Cerebellar nuclear complex (tissue), 1 donor: ENCODE data around the gene LHX5.
"Not testable (repeated sequence)": the region's sequence is repeated elsewhere in the genome, so short reads cannot be mapped to it uniquely, and the experiment has no call there.

Experiments
- DNase-seq, 2 experiments: peaks; one replicate each; lab custom pipeline; 2025; lab: John Stamatoyannopoulos, UW

Gene LHX5

DNA sequence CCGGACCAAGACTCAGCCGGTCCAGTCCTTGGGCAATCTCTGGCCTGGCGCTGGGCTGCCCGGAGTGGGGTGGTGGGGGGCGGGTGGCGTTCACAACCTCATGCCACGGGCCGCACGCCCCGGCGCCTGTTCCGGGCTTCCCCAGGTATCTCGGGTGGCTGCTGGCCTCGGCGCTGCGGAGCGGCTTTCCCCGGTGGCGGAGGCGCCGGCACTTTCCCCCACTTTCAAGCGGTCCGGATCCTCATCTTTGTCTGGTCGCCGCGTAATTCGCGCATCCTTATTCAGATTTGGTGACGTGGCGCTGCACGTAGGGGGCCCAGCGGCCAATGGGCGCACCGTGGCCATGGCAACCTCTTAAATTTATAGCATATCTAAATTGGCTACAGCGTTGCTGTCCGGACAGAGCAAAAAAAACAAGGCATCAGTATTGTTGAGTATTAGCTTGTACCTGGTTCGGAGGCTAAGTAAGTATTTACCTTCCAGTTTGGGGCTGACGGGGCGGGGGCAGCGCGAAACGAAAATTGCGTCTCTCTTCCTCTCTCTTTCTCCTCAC, at the start of gene LHX5:
Gene LHX5 (minus strand): TSS at position 253 of the 553 bp plus-strand sequence. CDS start 373 bp downstream, outside the sequence.
- DNase-seq, result no peak

DNA sequence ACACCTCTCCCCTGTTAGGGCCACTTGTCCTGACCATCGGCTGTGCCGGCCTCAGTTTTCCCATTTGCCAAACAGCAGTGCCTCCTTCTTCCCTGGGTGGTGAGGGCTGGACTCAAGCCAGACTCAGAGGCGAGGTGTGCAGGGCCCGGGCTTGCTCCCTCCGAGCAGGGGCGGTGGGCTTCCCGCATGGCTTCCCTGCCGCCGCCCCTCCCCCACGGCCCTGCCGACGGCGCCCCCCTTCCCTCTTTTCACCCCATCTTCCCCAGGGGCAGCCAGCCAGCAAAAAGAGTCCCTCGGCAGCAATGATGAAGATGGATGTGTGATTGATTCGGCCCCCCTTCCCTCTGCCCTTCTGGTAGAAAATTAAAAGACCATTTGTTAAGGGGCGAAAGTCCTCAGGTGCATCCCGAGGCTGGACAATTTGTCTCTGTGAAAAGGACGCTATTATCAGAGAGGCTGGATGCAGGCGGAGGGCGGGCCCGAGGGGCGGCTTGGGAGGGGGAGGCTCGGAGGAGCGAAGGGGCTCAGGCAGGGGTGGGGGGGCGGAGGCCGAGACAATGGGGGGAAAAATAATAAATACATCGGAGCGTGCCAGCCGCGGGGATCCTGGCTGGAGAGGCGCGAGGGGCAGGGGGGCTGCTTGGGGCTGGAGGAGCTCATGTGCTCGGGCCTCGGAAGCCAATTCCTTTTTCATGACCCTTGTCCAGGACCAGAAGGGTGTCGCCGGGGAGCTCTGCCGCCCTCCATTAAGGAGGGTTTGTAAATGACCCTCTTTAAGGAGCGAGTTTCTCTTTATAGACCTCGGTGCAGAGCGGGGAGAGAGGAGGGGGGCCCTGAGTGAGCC, 48.0 kb upstream of the LHX5 start:
- DNase-seq, result no peak

DNA sequence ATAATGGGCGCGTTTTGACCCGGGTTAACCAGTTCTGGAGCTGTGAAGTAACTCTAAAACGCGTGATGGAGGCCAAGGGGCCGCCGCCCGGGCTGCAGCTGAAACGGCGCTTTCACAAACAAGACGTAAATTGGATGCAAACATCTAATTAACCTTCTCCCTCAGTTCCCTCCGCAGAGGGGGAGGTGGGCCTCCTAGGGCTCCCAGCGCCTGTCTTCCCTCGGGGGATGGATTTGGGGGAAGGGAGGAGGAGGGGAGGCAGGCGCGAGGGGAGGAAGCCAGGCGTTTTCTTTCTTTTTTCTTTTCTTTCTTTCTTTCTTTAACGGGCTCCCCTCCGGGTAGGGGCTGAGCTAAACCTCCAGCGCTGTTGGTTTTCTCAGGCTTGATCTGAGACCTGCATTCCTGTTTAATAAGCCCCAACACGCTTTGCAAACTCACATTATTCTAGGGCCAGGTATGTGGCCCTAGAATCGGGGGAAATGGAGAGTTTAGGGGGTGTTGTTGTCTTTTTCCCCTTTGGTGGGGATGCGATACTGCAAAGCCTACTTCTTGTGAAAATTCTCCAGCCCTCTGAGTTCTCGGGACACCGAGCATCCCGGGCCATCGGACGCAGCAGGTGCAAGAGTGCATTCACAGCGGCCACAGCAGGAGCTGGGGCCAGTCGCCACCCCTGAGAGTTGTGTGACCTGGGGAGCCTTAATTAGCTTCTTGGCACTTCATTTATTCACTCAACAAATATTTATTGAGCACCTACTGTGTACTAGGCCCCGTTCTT, 43.6 kb upstream of the LHX5 start:
- DNase-seq, result no peak

DNA sequence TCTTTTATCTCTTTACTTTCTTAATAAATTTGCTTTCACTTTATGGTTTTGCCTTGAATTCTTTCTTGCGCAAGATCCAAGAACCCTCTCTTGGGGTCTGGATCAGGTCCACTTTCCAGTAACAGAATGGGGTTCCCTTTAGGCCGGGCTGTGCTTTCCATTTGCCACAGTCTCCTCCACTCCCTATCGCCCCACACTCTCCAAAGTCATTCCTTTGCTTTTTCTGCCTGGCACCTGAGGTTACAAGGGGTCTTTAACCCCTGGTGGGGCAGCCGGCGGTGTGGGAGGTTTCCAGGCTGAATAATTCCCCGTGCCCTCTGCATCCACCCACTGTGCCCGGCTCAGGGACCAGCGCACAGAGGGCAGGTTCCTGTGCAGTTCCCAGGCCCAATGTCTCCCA, 42.9 kb upstream of the LHX5 start:
- DNase-seq, result no peak

DNA sequence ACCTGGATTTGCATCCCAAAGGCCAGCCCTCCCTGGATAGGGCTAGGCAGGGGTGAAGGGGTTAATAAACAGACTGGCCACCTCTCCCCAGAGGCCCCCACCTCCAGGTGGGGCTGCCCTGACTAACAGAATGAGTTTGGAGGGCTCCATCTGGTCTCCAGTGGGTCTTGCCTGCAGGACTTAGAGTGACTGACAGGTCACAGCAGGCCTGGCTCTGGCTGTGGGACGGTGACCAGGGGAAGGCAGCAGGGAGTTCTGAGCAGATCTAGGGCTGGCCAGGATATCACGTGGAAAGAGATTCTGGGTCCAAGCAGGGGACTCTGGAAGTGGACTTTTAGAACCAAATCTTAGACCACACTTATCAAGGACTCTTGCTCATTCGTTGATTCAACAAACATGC, 40.9 kb upstream of the LHX5 start:
- DNase-seq, result no peak

DNA sequence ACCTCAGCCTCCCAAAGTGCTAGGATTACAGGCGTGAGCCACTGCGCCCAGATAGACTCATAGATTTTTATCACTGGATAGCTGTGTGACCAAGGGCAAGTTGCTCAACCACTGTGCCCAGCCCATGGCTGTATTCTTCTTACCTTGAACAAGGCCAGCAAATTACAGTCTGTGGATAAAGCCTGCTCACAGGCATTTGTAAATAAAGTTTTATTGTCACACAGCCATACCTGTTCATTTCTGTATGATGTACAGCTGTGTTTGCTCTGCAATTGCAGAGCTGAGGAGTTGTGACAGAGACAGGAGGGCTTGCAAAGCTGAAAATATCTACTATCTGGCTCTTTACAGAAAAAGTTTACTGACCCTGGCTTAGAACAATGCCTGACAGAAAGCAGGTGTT, 35.2 kb upstream of the LHX5 start:
- no peak for DNase-seq

DNA sequence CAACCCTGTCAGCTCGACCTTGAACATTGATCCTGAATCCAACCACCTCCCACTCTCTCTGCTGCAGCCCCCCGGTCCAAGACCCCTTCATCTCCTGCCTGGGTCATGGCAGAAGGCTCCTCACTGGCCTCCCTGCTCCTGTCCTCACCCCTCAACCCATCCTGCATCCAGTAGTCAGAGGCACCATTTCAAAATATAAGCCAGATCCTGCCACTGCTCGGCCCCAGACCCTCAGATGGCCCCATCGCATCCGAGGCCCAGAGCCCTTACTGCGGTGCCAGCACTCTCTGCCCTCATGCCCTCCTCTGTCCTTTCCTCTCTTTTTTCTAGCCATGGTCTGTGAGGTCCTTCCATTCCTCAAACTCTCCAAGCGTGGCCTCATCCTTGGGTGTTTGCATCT, 34.3 kb upstream of the LHX5 start:
- DNase-seq, result no peak

DNA sequence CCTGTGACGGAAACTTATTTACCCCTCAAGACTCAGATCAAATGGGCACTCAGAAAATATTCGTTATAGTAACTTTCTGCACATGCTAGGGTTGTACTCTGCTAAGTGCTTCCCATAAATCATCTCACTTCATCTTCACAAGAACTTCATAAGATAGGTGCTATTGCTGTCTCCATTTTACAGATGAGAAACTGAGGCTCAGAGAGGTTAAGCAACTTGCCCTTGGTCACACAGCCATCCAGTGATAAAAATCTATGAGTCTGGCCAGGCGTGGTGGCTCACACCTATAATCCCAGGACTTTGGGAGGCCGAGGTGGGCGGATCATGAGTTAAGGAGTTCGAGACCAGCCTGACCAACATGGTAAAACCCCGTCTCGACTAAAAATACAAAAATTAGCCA, 33.2 kb upstream of the LHX5 start:
- DNase-seq, result no peak

DNA sequence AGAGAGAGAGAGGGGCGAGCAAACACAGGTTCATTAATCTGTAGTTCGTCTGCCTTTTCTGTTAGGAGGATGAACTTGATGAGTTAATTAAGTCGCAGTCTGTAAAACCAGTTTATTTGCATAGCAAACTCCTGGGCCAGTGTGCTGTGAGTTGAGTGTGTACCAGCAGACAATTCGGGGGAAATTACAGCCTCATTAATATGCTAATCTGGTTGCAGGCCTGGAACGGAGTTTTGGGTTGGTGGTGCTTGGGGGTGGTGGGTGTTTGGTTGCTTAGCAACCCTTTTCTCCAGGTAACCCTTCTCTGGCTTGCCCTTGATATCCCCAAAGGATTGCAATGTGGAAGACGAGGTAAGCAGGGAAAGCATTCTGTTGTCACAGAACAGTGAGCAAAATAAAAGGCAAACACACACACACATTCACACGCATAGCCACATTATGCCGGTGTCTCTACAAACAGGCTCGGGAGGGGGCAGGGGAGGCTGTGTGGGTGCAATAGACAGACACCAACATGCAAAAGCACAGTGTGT, 29.2 kb upstream of the LHX5 start:
- DNase-seq, result no peak

DNA sequence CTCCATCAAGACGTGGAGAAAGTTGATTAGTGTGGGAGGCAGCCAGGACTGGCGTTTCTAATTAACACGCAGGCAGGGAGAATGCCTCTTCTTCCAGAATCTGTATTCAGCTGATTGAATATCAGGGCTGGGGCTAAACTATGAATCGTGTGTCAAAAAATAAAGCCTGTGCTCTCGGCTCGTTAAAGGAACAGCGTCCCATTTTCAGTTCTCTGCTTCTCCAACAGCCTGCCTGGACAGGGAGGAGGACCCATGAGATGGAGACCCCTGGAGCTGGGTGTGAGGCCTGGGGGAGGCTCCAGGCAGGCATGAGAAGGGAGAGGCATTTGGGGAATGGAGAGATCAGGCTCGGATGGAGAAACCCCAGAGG, 28.6 kb upstream of the LHX5 start:
- DNase-seq, result no peak

DNA sequence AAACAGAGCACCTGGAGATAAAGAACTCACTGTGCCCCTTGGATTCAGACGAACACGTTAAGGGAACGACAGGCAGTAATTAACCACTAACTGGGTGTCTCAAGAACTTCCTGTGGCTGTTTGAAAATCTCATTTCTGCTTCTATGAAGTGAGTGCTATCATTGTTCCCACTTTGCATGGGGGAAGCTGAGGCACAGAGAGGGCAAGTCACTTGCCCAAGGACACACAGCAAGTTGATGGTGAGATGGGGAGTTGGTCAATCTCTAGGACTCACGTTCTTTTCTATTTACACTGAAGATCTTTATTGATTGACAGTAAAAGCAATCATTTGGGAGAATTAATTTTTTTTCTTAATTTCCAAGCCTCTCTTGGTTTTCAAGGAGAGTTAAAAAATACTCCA, 26.8 kb upstream of the LHX5 start:
- no peak for DNase-seq

DNA sequence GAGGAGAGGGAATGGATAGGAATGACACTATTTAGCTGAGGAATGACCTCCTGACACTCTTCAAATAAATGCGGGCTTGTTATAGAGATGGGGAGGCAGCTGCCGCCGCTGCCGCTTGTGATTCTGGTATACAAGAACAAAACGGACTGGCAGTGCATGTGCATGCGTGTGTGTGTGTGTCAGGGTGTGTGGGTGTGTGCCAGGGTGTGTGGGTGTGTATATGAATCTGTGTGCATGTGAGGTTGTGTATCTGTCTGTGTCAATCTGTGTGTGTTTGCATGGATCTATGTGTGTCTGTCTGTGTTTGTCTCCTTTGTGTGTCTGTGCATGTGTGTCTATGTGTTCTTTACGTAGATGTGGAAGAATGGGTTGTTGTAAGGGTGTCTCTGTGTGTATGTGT, 26.0 kb upstream of the LHX5 start:
- no peak for DNase-seq

DNA sequence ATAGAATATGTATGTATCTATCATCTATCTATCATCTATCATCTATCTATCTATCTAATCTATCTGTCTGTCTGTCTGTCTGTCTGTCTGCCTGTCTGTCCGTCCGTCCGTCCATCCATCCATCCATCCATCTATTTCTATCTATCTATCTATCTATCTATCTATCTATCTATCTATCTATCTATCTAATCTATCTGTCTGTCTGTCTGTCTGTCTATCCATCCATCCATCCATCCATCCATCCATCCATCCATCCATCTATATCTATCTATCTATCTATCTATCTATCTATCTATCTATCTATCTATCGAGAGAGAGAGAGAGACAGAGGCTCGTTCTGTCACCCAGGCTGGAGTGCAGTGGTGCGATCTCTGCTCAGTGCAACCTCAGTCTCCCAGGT, 24.3 kb upstream of the LHX5 start:
- DNase-seq, result not testable (repeated sequence)

DNA sequence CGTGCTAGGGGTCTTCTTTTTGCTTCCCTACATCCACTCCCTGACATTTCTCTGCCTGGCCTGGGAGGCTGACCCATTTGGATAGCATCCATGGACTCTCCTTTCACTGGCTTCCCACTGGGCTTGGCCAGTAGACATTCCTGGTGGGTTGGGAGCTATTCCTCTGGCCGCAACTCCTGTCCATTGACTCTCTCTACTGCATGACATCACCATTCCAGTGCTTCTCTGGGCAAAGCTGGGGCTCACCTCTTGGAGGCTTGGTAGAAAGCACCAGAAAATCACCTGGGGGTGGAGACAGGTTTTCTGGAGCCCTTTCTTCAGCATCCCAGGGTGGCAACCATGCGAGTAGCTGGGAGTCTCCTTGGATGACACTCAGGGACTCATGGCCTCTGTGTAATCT, 16.7 kb upstream of the LHX5 start:
- DNase-seq, result no peak

DNA sequence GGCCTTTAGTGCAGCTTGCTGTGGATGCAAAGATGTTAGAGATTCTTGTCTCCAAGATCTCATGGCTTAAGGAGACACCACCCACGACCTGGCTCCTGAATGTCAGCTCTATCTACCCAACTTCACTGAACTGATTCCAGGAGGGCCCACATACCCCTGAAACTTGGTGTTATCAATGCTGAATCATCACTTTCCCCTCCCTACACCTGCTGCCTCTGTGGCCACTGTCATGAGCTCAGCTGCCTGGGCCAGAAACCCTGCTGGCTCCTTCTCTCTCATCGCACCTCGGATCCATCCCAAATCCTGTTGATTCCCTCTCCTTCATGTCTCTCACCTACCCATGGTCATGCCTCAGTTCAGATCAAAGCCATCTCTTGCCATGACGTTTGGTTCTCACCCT, 15.1 kb upstream of the LHX5 start:
- no peak for DNase-seq

DNA sequence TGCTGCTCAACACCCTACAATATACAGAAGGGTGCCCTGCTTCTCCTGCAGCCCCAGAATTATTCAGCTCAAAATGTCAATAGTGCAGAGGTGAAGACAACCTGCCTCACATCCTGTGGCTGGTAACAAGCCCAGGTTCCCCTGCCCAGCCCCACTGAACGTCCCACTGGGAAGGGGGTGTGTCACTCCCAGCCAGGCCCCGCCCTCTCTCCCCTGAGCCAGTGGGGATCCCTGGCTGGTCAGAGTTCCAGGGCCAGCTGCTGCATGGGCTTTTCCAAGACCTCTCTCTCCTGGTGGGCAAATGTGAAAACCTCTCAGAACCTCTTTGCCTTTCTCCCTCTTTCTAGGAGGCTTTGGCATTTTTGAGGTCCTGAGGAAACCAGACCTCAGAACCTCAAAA, 13.7 kb upstream of the LHX5 start:
- no peak for DNase-seq

DNA sequence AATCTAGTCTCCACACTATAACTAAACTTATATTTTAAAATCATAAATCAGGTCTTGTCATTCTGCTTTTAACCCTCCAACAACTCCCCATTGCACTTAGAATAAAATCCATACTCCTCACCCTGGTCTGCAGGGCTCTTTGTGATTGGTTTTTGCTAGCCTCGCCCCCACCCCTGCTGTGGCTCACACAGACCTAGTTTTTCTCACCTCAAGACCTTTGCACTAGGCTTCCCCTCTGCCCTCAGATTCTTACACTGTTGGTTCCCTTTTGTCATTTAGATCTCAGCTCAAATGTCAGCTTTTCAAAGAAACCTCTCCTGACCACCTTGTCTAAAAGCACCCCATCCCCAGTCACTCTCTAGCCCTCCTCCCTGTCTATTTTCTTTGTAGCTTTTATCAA, 10.7 kb upstream of the LHX5 start:
- DNase-seq, result no peak

DNA sequence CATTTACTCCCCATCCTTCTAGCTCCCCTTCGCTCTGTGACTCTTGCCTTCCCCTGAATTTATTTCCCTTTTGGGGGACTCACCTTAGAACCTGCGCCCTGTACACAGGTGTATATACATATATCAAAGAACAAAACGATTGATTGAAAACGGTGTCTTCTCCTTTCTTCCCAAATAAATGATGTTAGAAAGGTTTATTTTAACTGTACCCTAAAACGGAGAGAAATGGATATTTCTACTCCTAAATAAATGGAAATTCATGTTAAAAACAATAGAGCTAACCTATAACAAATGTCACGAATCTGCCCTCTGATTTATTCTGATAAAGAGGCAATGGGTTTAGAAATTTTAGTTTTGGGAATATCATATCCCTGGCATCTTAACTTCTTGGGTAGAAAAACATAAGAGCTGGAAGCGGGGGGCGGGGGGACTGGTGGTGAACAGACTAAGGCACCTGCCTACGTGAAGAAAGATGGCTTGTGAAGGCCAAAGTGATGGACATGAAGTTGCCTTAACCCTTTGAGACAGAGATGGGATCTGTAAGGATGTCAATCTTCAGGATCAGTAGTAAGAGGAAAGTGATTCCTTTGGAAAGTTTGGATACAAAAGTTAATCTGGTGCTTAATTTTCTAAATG, 8.8 kb upstream of the LHX5 start:
- no peak for DNase-seq

DNA sequence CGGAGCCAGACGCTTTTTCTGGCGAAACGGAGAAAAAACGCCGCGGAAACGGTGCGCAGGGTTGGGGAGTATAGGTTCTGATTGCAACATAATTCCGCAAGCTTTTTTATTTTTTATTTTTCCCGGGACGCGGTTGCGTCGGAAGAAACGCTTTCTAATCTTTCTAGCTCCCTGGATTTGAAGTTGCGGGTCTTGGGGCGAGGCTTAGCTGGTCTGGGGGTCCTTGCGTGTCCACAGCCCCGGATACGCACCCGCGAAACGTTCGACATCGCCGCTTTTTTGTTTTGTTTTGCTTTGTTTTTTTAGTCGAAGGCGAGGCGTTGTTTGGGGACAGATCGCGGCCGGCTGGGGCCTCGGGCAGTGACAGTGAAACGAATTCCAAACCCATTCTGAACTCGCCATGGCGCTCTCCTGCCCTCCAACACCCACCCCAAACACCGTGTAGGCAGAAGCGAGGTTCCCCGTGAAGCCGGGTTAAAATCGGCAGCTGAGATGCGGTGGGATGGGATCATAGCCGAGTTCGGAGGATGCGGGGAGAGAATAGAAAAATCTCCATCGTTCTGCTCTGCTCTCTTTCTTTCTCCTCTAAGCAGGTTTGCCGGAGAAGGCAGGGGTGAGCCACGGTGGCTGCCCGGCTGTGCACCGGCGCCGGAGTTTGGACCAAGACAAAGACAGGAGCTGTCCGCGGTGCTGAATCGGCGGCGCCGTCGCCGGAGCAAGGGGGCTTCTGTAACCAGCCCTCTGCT, 8.1 kb upstream of the LHX5 start:
- DNase-seq, result no peak

DNA sequence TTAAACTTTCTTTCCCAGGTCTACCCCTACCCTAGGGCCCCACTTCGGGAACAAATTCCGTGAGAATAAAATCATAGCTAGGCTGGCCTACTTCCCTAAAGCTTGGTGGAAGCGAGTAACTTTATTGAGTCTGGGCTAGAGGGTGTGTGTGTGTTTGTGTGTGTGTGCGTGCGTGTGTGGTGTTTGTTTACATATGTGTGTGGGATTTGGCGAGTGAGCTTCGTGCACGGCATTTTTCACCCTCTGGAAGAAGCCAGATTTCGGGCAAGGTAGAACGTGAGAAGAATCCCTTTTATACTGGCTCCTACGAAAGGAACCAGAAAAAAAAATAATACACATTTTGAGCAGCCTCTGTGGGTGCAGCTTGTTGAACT, 7.5 kb upstream of the LHX5 start:
- no peak for DNase-seq

DNA sequence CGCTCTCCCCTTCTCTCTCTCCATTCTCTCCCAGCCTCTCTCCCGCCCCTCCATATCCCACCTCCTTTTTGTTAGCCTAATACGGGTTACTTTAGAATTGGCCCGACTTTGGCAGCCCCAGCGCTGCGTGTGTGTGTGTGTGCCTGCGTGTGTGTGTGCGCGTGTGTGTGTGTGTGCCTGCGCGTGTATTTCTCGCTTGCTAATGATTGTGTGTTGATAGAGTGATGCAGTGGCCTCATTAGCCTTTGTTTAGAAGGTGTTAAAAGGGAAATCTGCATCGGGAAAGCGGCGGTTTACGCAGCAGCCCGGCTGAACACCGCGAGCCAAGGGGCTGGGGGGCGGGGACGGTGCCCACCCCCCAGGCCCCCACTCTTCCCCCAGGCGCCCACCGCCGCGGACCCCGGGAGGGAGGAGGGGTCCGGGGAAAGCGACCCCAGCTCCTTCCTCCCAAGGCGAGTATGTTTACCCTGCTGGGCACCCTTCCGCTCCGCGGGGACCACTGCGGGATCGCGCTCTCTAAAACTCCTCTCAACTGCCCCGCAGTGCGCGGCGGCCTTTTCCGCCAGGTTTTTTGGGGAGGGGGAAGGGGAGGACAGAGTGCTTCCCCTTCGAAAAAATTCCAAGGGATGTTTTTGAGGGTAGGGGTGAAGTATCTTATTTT, 6.8 kb upstream of the LHX5 start:
- DNase-seq, result no peak
